Progenitor cell of endocrine pancreas (in vitro differentiated cells): ENCODE results near the gene STK24. TPM values are rescaled to one million over a fixed set of nuclear protein-coding genes. Genes with fewer than 3 reads are reported as not detected.

Experiments
- DNase-seq: peaks from one replicate; pipeline ENCODE4 v3.0.0; 2021; ENCODE audit warnings: low spot score; ENCODE audit not compliant: unreplicated experiment
- H3K27ac Mint-ChIP-seq: 2 replicates; pipeline ENCODE4 v1.8.0; 2021; ENCODE audit warnings: mild to moderate bottlenecking, moderate library complexity, mixed read lengths
- H3K27me3 Mint-ChIP-seq: 2 replicates; pipeline ENCODE4 v1.8.0; 2021; ENCODE audit warnings: mixed read lengths
- H3K36me3 Mint-ChIP-seq: 2 replicates; pipeline ENCODE4 v1.8.0; 2022; ENCODE audit warnings: mixed read lengths; ENCODE audit not compliant: insufficient read depth
- H3K4me1 Mint-ChIP-seq: 2 replicates; pipeline ENCODE4 v1.8.0; 2021; ENCODE audit warnings: low read depth, mixed read lengths
- H3K4me3 Mint-ChIP-seq: 2 replicates; pipeline ENCODE4 v1.8.0; 2021; ENCODE audit warnings: low read depth, mild to moderate bottlenecking, moderate library complexity, mixed read lengths
- H3K9me3 Mint-ChIP-seq: 2 replicates; pipeline ENCODE4 v1.8.0; 2021; ENCODE audit warnings: low read depth, mixed read lengths
- total RNA-seq: library from RNA; stranded (reverse); gene quantifications from 2 replicates; pipeline ENCODE4 v1.2.1, GENCODE V29; 2021
- TF ChIP-seq, protein P1 (sequence below): fragments of 200-600 bp; sonication (generic); IDR thresholded peaks from one replicate; pipeline ENCODE4 v1.5.0; 2021; ENCODE audit warnings: antibody characterized with exemption, mild to moderate bottlenecking; ENCODE audit not compliant: unreplicated experiment

The STK24 gene
- total RNA-seq, 1 donor from 2014 or later = 113 TPM

DNA sequence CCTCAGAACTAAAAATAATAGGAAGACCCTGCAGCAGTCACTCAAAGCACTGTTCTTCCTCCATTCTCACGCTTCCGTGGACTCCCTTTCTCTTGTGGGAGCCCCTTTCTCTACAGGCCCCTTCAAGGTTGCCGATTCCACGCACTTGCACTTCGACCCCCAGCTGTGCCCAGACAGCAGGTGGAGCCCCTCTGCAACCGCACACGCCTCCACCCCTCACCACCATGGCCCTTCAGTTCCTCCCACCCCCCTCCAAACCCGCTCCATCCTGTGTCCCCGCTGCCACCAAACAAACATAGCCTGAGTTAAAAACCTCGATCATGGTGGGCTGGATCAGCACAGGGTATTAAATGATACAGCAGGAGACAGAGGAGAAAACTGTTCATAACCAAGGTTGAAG lies 102.6 kb downstream of the STK24 start:
- Mint-ChIP-seq H3K27me3 (no peaks in the 10 kb centered on the region), H3K27ac (peak overlapping the region; percentile 45), H3K36me3 (peaks cover 14% of the 10 kb centered on the region), H3K4me1 (peaks cover 37% of the 10 kb centered on the region), H3K4me3 (no peak overlapping the region), H3K9me3 (no peaks in the 10 kb centered on the region)
- DNase-seq = no peak
- TF ChIP-seq, protein P1, sequence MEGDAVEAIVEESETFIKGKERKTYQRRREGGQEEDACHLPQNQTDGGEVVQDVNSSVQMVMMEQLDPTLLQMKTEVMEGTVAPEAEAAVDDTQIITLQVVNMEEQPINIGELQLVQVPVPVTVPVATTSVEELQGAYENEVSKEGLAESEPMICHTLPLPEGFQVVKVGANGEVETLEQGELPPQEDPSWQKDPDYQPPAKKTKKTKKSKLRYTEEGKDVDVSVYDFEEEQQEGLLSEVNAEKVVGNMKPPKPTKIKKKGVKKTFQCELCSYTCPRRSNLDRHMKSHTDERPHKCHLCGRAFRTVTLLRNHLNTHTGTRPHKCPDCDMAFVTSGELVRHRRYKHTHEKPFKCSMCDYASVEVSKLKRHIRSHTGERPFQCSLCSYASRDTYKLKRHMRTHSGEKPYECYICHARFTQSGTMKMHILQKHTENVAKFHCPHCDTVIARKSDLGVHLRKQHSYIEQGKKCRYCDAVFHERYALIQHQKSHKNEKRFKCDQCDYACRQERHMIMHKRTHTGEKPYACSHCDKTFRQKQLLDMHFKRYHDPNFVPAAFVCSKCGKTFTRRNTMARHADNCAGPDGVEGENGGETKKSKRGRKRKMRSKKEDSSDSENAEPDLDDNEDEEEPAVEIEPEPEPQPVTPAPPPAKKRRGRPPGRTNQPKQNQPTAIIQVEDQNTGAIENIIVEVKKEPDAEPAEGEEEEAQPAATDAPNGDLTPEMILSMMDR = no peak

GRCh38 chr13:98473788-98474144 lies 103.1 kb downstream of the STK24 start:
- Mint-ChIP-seq H3K9me3 (no peaks in the 10 kb centered on the region), H3K27ac (peak overlapping the region; percentile 90), H3K36me3 (peaks cover 14% of the 10 kb centered on the region), H3K4me3 (no peak overlapping the region), H3K27me3 (no peaks in the 10 kb centered on the region), H3K4me1 (peaks cover 37% of the 10 kb centered on the region)
- DNase-seq = no peak
- TF ChIP-seq, protein P1 = no peak

DNA sequence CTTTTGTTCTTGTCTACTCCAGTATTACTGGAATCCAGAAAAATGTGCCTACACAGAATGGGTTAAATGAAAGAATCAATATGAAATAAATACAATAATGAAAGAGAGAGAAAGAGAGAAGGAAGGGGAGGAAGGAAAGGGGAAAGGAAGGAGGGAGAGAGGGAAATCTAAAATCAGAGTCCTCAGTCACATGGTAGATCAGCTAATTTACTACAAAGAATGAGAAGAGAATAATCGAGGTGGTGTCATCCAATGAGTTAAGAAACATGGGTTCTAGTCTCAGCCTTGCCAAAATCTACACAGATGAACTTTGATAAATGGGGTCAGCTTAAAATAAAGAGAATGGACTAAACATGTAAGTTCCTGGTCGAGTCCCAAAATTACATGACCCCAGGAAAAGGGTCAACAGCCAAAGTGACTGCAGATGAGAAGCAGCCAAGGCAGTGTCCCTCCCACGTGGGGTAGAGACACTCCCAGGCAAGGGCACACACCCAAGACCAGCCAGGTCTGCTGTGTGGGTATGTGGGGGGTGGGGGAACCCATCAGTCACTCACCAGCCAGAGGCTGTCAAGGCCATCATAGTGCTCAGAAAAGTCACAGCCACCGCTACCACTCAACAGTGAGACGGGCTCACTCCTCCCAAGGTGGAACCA lies 103.6 kb downstream of the STK24 start:
- Mint-ChIP-seq H3K9me3 (no peaks in the 10 kb centered on the region), H3K36me3 (peaks cover 14% of the 10 kb centered on the region), H3K4me1 (peaks cover 37% of the 10 kb centered on the region), H3K4me3 (no peak overlapping the region), H3K27me3 (no peaks in the 10 kb centered on the region), H3K27ac (peak overlapping the region; percentile 90)
- TF ChIP-seq, protein P1 = no peak
- DNase-seq = no peak

DNA sequence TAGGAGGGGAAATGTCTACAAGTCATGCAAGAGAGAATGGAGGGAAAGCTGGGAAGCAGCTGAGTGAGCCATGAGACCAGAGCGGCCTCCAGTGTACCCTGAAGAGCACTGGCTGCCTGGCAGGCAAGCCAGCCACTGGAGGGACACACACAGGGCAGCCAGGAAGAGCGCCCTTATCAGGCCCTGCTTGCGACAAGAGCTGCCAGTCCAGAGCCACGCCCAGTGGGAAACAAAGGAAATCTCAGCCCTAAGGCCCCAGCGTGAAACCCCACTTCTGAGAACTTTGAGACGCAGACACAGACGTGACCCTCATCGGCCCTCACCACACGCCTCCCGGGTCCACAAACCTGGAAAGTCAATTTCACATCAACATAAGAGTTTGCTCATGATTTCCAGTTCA lies 105.0 kb downstream of the STK24 start:
- Mint-ChIP-seq H3K27ac (peak overlapping the region; percentile 45), H3K4me3 (no peak overlapping the region), H3K9me3 (no peaks in the 10 kb centered on the region), H3K36me3 (peaks cover 15% of the 10 kb centered on the region), H3K27me3 (no peaks in the 10 kb centered on the region), H3K4me1 (peaks cover 36% of the 10 kb centered on the region)
- TF ChIP-seq, protein P1 = no peak
- no peak for DNase-seq

- Mint-ChIP-seq H3K36me3 (peaks cover 15% of the 10 kb centered on the region), H3K4me3 (no peak overlapping the region), H3K4me1 (peaks cover 28% of the 10 kb centered on the region), H3K9me3 (no peaks in the 10 kb centered on the region), H3K27me3 (no peaks in the 10 kb centered on the region), H3K27ac (no peak overlapping the region)
- TF ChIP-seq, protein P1 = no peak
- no peak for DNase-seq
Measured at GRCh38 chr13:98470920-98471319, 106.0 kb downstream of the STK24 start.
